Vagina (tissue), 2 donors: ENCODE measurements around the gene UST.
A peak's percentile ranks its signal among the peaks of the same experiment; 100 is the strongest.

Source experiments
- POLR2AphosphoS5 ChIP-seq, 2 donors: sonication (generic); formaldehyde crosslinking; IDR thresholded peaks; one replicate each; pipeline ENCODE4 v1.9.0; 2017; ENCODE audit warnings: antibody characterized with exemption in 2 of 2, mild to moderate bottlenecking in 2 of 2, low read depth in 1 of 2; ENCODE audit not compliant: insufficient read depth in 1 of 2
- TF ChIP-seq, protein P1 (sequence below), 3 experiments: fragments of 450-650 bp in 2 of 3; fragments of 200-600 bp in 1 of 3; sonication (generic) in 1 of 3; IDR thresholded peaks; one replicate each; pipeline ENCODE4 v1.5.1; 2017 to 2019; ENCODE audit warnings: antibody characterized with exemption in 3 of 3, mild to moderate bottlenecking in 2 of 3, moderate library complexity in 2 of 3

DNA sequence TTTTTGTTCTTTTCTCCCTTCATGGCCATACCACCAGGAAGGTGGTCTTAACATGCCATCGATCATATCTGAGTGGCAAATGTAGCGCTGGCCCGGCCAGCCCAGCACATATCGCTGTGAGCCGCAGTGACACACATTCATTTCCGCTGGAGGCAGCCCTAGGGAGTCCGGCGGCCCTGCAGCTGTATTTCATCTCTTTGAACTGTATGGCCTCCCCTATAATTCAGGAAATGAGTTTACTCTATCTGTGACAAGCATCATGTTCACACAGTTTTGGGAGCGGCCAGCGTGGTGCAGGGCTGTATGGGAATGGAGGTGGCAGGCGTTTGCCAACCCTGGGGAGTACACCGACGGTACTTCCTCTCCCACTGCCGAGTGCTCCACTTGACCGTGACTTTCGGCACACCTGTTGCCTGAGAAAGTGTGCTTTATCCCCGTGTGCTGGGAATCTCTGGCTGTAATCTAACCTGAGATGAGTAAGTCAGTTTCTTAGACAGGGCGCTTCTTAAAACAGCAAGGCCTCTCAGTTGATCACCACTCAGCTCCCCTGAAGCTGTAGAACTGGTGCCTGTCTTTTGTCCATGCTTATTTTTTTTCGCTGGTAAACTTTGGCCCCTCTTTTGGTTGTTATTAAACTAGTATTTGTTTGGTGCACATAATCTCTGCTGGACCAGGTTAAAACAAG, 313.6 kb downstream of the UST start:
- TF ChIP-seq, protein P1, sequence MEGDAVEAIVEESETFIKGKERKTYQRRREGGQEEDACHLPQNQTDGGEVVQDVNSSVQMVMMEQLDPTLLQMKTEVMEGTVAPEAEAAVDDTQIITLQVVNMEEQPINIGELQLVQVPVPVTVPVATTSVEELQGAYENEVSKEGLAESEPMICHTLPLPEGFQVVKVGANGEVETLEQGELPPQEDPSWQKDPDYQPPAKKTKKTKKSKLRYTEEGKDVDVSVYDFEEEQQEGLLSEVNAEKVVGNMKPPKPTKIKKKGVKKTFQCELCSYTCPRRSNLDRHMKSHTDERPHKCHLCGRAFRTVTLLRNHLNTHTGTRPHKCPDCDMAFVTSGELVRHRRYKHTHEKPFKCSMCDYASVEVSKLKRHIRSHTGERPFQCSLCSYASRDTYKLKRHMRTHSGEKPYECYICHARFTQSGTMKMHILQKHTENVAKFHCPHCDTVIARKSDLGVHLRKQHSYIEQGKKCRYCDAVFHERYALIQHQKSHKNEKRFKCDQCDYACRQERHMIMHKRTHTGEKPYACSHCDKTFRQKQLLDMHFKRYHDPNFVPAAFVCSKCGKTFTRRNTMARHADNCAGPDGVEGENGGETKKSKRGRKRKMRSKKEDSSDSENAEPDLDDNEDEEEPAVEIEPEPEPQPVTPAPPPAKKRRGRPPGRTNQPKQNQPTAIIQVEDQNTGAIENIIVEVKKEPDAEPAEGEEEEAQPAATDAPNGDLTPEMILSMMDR (IDR thresholded peaks at IDR 0.05): no peak
- TF ChIP-seq POLR2AphosphoS5 (IDR thresholded peaks at IDR 0.05; ENCODE audit: insufficient read depth in 1 of 2, low read depth in 1 of 2): peak in 1 of 2 donors; percentile 9
